ENCODE measurements around the gene VAV2.

Gene VAV2

DNA sequence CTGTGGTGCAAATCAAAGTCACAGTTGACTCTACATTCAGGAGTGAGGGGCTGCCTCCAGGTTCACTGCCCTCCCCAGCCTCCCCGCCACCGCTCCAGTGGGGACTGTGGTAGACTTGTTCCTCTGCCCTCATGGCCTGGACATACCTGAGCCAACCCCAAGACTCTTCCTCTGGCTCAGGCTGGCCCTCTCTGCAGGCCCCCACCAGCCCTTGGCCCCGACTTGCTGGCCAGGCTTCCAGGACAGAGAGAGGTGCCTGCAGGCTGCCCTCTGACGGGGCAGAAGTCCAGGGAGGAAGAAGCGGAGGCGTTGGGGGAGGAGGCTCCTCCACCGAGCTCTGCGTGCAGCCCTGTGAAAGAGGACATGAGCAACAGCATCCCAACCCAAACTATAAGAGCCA lies 251.2 kb downstream of the VAV2 start:
- DNase-seq (ENCODE audit: low read depth): no peak

DNA sequence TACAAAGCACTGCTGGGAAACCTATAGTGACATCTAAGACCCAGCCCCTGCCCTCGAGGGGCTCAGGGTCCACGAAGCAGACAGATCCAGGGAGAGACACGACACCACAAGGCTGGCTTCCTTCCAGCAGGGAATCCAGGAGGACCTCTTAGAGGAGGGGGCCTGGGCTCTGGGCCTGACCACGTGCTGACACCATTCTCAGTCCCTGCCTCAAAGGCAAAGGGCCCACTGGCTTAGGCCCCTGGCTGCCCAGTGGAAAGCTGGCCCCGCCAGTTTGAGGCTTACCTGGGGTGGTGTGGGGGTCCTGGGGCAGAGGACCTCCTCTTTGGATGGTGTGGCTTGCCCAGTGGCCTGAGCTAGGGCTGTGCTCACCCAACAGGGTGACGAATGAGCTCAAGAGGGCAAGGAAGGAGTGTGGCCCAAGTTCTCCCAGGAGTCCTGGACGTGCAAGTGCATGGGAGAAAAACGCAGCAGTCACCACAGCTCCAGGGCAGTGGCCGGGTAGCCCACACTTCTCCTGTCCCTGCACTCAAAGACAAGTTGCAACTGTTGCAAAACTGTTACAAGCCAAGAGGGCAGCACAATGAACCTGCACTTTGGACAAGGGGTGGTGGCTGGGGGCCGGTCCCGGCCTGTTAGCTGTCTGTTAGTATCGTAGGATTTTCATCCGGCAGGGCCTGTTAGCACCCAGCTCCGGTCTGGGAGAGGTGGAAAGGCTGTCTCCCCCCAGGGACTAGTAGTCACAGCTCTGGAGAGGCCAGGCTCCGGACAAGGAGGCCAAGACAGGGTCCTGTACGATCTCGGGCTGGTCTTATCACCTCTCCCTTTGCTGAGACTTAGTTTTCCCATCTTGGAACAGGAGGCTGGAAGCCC lies 252.5 kb downstream of the VAV2 start:
- no peak for DNase-seq (ENCODE audit: low read depth)

DNA sequence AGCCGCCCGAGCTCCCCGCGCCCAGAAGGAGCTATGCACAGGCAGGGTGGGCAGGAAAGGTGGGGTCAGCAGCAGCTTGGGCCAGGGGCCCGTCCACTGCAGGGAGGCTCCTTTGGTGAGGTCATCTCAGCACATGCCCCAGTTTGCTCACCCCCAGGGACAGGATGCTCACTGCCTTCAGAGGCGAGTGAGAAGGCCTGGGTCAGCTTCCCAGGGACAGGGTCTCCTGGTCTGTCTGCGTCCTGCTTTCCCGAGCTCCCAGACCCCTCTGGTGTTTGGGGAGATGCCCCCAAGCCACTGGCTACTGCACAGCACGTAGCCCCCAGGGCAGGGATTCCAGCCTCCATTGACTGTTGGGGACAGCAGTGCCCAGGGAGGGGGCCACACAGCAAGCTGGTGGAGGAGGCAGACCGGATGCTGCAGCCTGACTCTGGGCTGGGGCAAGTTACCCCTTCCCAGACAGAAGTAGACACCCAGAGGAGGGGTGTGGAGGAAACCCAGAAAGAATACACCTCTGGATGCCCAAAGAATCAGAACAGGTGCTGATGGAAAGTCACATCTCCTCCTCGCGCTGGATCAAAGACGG lies 253.4 kb downstream of the VAV2 start:
- no peak for DNase-seq (ENCODE audit: low read depth)

DNA sequence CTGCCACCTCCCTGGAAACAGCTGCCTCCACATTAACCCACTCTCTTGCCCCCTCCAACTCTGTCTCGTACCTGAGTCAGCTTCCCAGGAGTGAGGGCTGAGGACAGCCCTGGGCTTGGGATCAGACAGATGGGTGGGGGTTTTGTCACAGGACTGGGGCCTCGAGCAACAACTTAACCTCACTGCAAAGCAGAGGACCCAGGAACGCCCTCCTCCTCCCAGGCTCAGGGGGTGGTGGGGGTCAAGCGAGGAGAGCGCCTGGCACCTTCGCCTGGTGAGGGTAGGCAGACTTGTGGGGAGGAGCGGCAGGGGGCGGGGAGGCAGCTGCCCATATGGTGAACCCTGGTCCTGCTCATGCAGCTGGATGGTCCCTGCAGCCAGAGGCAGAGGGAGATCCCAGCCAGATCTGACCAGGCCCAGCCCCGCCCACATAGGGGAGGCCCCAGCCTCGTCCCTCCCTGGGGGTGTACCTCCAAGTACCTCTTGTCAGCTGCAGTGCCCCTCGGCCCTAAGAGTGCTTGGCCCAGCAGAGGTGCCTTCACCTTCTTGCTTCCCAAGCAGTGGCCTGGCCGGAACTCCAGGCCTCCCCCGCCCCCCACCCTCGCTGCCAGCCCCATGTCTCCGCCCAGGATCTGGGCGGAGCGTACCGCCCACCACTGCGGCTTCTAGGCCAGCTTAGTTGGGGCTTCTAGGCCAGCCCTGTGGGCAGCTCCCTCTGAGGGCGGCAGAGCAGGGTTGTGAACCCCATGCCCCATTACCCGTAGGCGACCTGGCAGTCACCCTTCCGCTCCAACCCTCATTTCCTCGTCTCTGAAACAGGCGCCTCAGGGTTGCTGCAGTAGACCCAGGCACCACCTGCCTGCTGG lies 254.1 kb downstream of the VAV2 start, which contains the start of gene SARDH:
Gene SARDH (minus strand): TSS at position 579 of the 866 bp plus-strand sequence. CDS start 4,179 bp downstream, outside the sequence.
- DNase-seq (ENCODE audit: low read depth): peak; percentile 24

DNA sequence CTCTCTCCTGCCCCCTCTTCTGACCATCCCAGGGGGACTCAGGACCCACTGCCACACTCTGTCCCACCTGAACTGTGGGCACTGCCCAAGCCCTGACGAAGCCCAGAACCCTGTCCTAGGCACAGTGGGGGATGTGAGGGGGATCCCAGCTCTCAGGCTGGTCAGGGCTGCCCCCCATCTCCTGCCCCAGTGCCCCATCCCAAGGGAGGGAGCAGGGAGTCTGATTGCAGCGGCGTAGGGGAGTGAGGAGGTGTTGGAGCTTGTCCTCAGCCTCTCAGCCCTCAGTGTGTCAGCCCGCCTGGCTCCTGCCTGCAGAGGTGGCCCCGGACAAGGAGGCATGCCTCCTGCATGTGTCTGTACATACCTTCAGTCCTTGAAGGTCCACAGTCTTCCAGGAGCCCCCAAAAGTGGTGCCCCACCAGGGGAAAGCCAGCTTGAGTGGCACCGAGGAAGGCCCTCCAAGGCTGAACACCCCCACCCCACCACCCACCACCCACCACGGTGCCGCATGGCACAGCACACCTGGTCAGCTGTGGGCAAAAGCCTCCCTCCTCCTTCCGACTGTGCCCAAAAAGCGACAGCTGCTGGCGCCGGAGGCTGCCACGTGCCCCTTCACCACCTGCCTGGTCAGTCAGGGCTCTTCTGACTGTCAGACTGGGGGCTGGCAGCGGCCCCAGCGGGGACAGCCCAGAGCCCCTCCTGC lies 254.9 kb downstream of the VAV2 start:
- no peak for DNase-seq (ENCODE audit: low read depth)

DNA sequence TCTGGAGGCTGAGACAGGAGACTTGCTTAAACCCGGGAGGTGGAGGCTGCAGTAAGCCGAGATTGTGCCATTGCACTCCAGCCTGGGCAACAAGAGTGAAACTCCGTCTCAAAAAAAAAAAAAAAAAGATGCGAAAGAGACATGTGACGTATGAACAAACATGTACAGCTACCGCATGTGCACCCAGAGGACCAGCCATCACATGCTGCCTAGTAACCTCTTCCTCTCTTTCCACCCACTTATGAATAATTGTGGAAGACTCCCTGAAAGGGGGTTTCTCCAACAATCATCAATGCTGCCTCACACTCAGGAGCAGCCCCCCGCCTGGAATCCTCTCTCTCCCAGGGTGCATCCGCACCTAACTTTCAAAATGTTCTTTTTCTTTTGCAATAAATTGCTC lies 256.2 kb downstream of the VAV2 start:
- no peak for DNase-seq (ENCODE audit: low read depth)

DNA sequence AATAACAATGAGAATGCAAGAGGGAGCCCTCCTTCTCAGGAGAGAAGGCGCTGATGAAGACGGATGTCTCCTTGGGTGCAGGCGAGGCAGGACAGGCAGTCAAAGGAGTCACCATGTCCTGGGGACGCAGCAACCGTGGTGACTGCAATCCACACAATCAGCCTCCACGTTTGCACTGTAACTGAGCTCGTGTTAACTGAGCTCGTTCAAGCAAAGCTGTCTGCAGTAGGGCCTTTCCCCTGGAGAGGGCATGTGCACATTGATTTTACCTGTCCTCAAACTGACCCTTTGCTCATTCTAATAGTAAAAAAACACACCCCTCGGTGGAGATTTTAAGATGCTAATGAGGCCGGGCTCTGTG lies 256.7 kb downstream of the VAV2 start:
- DNase-seq (ENCODE audit: low read depth): no peak

DNA sequence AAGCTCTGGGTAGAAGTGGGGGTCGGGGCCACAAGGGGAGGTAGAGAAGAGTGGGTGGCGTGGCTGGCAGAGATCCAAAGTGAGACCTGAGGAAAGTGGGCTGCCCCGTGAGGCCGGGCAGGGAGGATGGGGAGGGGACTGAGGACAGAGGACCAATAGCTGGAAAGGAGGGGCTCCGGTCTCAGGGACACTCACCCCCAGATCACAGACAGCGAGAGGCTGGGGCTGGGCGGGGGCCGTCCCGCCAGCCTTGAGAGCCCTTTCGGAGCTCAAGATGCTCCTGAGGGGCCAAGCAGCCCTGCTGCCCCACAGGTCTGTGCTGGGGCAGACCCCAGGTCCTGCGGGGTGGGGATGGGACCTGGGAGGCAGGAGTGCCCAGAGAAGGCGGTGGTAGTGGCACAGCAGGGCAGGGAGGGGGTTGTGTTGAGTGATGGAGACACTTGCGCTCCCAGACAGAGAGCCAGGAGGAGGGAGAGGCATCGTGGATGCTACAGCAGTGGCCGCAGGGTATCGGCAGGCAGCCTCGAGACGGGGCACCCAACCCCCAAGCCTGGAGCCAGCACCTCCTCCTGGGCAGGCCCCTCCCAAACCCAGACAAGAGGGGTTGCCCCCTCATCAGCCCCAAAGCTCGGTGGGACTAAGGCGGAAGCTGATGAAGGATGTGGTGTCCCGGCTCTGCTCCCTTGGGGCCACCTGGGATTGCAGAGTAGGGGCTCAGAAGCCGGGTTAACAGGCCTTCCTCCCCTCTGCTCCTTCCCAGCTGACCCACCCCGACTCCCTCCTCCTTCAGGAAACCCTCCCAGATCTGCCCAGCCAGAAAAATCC lies 257.3 kb downstream of the VAV2 start:
- no peak for DNase-seq (ENCODE audit: low read depth)

DNA sequence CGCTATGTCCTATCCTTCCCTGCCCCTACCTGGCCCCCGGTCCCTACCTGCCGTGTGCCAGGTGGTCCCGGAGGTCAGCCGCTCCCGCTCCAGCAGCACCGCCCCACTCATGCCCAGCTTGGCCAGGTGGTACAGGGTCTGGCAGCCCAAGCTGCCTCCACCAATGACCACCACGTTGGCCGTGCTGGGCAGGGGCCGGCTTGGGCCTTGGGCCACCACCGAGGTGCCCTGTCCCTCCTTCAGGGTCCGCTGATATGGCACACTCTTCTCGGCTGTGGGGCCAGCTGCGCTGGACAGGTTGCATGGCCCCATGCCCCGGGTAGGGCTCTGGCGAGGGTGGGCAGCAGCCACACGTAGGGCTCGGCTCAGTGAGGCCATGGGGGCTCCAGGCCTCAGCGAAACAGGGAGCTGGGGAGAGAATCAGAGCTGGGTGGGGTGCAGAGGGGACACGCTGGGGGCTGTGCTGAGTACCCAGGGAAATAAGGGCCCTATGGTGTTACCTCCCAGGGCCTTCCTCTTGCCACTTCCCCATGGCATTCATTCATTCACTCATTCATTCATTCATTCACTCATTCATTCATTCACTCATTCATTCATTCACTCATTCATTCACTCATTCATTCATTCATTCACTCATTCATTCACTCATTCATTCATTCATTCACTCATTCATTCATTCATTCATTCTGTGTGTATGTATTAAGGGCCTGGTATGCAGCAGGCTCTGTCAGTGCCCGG lies 258.2 kb downstream of the VAV2 start:
- DNase-seq (ENCODE audit: low read depth): no peak

DNA sequence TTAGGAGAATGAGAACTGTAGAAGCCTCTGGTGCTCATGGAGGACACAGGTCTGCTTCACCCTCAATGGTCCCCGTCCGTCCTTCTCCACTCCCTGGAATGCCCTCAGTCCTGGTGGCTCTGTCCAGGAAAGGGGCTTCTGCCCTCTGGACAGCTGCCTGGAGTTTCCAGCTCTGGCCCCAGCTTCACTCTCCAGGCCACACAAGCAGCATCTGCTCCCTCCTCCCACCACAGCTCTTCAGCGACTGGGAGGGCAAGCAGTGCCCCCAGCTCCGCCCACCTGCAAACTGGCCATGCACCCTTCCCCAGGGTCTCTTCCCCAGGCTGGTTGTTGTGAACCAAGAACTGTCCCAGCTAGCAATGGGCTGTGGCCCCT lies 258.7 kb downstream of the VAV2 start:
- DNase-seq (ENCODE audit: low read depth): no peak

DNA sequence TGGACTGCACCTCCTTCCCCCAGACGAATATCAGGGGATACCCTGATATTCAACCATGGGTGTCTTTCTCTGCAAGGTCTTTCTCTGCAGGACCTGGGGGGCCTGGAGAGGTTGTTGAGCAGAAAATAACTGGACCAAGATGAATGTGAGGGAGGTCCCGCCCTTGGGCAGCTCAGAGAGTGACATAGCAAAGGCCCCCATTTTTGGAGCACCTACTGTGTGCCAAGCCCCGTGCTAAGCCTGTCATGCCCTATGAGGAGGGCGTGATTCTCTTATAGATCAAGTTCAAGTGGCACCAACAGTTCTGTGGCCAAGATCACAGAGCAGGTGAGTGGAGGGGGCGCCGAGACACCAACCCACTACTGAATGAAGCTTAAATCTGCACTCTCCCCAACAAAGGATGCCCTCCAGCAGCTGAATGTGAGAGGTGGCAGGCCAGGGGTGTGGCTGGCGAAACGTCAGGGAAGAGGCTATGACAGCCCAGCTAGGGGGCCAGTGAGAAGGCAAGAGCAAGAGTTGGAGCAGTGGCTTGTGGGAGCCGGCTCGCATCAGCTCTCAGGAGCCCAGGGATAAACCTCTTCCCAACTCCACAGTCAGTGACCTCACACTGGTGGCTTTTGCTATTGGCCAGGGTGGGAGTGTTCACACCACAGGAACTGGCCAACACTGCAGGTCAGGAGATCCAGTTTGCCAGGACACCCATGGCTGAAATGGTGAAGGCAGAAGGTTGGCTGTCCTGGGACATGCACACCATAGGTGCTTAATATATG lies 259.3 kb downstream of the VAV2 start:
- DNase-seq (ENCODE audit: low read depth): no peak

DNA sequence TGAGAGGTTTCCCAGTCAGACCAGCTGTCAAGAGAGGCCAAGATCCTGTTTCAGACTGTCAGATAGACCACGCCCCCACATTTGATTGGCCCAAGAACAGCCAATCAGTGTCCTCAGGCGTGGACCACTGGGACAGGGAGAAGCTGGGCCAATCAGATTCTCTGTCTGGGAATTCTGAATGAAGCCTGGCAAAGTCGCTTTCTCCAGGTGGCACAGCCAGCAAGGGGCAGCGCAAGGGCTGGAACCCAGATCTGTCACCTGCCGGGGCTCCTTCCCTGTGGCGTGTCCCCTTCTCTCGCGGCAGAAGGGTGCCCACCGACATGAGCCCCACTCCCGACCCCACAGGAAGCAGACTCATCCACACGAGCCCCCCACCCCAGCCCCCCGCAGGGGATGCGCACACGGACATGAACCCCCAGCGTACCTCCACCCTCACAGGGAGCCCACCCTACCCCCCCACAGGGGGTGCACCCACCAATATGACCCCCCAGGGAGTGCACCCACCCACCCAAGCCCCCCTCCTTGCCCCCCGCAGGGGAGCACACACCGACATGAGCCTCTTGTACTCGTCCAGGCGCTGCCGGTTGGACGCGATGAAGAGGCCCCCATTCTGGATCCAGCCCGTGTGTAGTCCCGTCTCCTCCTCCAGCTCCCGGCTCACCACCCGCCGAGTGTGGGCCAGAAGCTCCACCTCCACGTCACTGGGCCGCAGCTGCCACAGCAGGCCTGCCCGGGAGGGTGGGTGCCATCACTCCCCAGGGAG lies 260.1 kb downstream of the VAV2 start:
- no peak for DNase-seq (ENCODE audit: low read depth)

DNA sequence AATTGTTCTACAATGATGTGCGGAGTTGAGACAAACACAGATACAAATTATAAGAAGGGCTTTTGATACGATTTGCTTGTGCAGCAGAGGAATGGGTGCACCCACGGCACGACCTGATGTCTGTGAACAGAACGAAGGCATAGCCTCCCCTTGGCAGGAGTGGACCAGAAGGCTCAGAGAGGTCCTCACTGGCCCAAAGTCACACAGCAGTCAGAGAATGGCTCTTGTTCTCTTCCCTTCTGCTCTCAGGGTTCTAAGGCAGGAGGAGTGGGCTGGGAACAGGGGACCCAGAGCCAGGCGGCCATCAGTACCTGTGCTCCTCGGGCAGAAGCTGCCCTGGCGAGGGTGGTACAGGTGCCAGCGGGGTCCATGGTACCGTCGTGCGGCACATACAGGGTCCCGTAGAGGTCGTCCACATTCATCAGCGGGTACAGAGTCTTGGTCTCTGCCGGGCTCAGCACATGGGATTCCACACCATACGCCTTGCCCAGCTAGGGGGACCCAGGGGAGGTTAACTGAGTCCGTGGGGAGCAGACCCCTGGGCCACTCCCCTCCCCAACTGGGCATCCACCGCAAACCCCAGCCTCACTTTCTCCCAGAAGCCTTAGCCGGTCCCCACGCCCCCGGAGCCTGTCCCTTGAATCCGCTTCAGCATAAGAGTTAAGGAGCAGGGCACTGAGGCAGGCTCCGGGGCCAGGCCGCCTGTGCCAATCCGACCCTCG lies 261.0 kb downstream of the VAV2 start:
- DNase-seq (ENCODE audit: low read depth): no peak

DNA sequence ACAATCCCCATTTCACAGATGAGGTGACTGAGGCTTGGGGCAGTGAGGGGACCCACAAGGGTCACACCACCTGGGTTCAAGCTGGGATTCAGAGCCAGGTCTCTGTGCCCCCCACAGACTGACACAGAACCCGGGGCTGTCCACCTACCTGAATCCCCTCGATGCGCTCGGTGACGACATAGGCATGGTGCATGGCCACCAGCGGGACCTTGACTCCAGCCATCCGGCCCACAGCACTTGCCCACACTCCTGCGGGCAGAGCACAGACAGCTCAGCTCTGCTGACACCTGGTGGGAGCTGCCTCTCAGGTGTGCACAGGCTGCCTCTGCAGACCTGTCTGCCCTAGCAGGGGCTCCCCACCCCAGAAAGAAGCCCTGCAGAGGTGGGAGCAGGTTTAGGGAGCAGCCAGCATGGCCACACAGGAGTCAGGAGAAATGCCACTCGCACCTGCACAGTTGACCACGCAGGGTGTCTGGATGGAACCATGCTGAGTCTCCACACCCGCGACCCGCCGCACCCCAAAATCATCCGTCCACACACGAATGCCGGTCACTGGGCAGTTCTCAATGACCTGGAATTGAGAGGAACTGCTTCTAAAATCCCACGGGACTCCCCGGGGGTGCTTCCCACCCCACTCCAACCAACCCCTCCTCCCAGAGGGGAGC lies 262.4 kb downstream of the VAV2 start:
- DNase-seq (ENCODE audit: low read depth): no peak

DNA sequence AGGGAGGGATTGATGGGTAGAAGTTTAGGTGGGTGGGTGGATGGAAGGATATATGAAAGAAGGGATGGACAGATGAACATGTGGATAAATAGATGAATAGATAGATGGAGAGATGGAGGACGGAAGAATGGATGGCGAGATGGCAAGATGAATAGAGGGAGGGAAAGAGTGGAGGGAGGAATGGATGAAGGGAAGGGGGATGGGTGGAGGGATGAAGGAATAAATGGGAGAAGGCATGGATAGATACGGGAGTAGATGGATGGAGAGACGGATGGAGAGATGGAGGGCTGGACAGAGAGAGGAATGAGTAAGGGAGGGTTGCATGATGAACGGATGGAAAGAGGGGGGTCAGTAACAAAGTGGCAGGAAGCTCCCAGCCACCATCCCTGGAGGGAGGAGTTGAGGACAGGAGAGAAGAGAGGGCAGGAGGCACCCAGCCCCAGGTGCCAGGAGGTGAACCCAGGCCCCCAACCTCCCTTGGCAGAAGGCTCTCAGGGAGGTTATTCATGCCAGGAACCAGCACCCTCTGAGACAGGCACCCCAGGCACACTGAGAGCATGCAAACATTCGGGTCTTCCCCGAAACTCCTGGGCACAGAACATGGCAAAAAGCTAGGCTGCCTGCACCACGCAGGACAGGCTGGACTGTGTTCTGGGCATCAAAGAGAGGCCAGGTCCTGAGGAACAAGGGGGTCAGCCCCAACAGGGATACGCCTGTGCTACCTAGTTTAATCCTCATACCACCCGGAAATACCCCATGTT lies 263.1 kb downstream of the VAV2 start:
- no peak for DNase-seq (ENCODE audit: low read depth)

DNA sequence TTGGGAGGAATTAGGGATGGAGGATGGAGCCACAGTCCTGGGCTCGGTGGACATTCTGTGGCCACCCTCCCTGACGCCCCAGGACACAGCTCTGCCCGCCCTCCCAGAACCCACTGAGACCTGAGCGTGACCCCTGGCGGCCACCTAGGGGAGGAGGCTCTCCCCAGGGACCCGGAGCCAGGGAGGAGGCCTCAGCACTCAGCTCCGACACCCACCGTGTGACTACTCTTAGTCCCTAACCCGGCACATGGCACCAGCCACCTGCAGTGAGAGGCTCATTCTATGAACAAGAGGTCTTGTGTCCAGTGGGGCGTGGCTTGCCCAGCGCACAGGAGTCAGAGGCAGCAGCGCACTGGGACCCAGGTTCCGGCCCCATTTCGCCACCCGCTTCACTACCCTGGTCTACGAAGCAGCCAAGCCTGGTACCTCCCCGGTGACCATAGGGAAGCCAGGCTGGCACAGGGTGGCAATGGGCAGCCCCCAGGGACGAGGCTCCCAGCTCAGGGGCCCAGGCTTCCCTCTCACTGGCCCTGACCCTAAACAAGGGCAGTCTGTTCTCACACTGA lies 264.2 kb downstream of the VAV2 start:
- no peak for DNase-seq (ENCODE audit: low read depth)

Data from activated T-cell treated with anti-CD3 and anti-CD28 coated beads for 1 hour (primary cell).